Superior temporal gyrus (tissue), 1 donor: Measurements from ENCODE around the gene TSPAN8.
"Not testable (repeated sequence)": the region's sequence is repeated elsewhere in the genome, so short reads cannot be mapped to it uniquely, and the experiment has no call there.

Source experiments
- DNase-seq: peaks from one replicate; pipeline ENCODE4 v3.0.0-alpha.2; 2016; ENCODE audit errors: extremely low spot score

The TSPAN8 gene

GRCh38 chr12:71164568-71165197 is 6.9 kb upstream of the TSPAN8 start:
- no peak for DNase-seq

GRCh38 chr12:71164166-71164565 is 6.4 kb upstream of the TSPAN8 start:
- DNase-seq: no peak

GRCh38 chr12:71162832-71163763 is 5.3 kb upstream of the TSPAN8 start:
- no peak for DNase-seq

GRCh38 chr12:71161591-71161990 is 3.8 kb upstream of the TSPAN8 start:
- DNase-seq: no peak

GRCh38 chr12:71160585-71160984 is 2.8 kb upstream of the TSPAN8 start:
- DNase-seq: no peak

- no peak for DNase-seq
Measured at GRCh38 chr12:71159878-71160277, 2.1 kb upstream of the TSPAN8 start.

- DNase-seq: no peak
Measured at GRCh38 chr12:71159264-71159663, 1.5 kb upstream of the TSPAN8 start.

GRCh38 chr12:71158361-71158882 is 623 bp upstream of the TSPAN8 start:
- no peak for DNase-seq

- no peak for DNase-seq
Measured at GRCh38 chr12:71155225-71155624, 2.6 kb downstream of the TSPAN8 start.

GRCh38 chr12:71152851-71153250 is 4.9 kb downstream of the TSPAN8 start:
- no peak for DNase-seq

GRCh38 chr12:71150041-71150440 is 7.8 kb downstream of the TSPAN8 start:
- not testable (repeated sequence) for DNase-seq

GRCh38 chr12:71144682-71145081 is 13.1 kb downstream of the TSPAN8 start:
- DNase-seq: no peak

GRCh38 chr12:71142956-71143355 is 14.8 kb downstream of the TSPAN8 start:
- no peak for DNase-seq

GRCh38 chr12:71142016-71142415 is 15.8 kb downstream of the TSPAN8 start:
- DNase-seq: no peak

- DNase-seq: no peak
Measured at GRCh38 chr12:71141378-71141926, 16.3 kb downstream of the TSPAN8 start.

- DNase-seq: no peak
Measured at GRCh38 chr12:71139153-71139735, 18.6 kb downstream of the TSPAN8 start.

GRCh38 chr12:71138011-71138410 is 19.8 kb downstream of the TSPAN8 start:
- no peak for DNase-seq

GRCh38 chr12:71135812-71136176 is 22.0 kb downstream of the TSPAN8 start:
- DNase-seq: no peak

- no peak for DNase-seq
Measured at GRCh38 chr12:71135077-71135811, 22.6 kb downstream of the TSPAN8 start.

GRCh38 chr12:71134405-71134804 is 23.4 kb downstream of the TSPAN8 start:
- no peak for DNase-seq

- no peak for DNase-seq
Measured at GRCh38 chr12:71130521-71131069, 27.2 kb downstream of the TSPAN8 start.
